ENCODE measurements around the gene IP6K2.
"Not testable (repeated sequence)": the region's sequence is repeated elsewhere in the genome, so short reads cannot be mapped to it uniquely, and the experiment has no call there.

- not testable (repeated sequence) for TF ChIP-seq POLR2A (IDR thresholded peaks at IDR 0.05; ENCODE audit: low read length); GATA1 (IDR thresholded peaks at IDR 0.05; ENCODE audit: low read depth, low read length)
Observed at GRCh38 chr3:48759531-48759930, 42.5 kb upstream of the IP6K2 start.

Data from erythroblast (primary cell).